HFFc6 (cell line): ENCODE measurements around the gene OR4M1. TPM values are rescaled to one million over a fixed set of nuclear protein-coding genes. Genes with fewer than 3 reads are reported as not detected.
"Not testable (repeated sequence)": the region's sequence is repeated elsewhere in the genome, so short reads cannot be mapped to it uniquely, and the experiment has no call there.

ENCODE experiments used
- DNase-seq: peaks from one replicate; pipeline ENCODE4 v3.0.0-alpha.2; 2018
- H3K27ac Mint-ChIP-seq: 2 replicates; pipeline ENCODE4 v1.8.0; 2020; ENCODE audit warnings: mild to moderate bottlenecking, mixed read lengths
- H3K27me3 Mint-ChIP-seq: 2 replicates; pipeline ENCODE4 v1.8.0; 2021; ENCODE audit warnings: mild to moderate bottlenecking, moderate library complexity, mixed read lengths; ENCODE audit not compliant: insufficient read depth
- H3K36me3 Mint-ChIP-seq: 2 replicates; pipeline ENCODE4 v1.8.0; 2021; ENCODE audit warnings: low read depth, mixed read lengths
- H3K4me1 Mint-ChIP-seq: 2 replicates; pipeline ENCODE4 v1.8.0; 2020; ENCODE audit warnings: low read depth, mixed read lengths
- H3K4me3 Mint-ChIP-seq: 2 replicates; pipeline ENCODE4 v1.8.0; 2020; ENCODE audit warnings: mild to moderate bottlenecking, moderate library complexity, mixed read lengths
- H3K9me3 Mint-ChIP-seq: 2 replicates; pipeline ENCODE4 v1.8.0; 2020; ENCODE audit warnings: mild to moderate bottlenecking, mixed read lengths
- CTCF ChIP-seq: fragments of 200-600 bp; sonication (generic); IDR thresholded peaks from 2 replicates; pipeline ENCODE4 v1.5.0; 2021; ENCODE audit warnings: antibody characterized with exemption, mild to moderate bottlenecking
- total RNA-seq, 6 experiments: library from RNA; stranded (reverse); fragmentation: NEBNext Ultra II Directional; extraction: Animal tissue kit (Norgen Biotek cat#: 25700); gene quantifications; 2 replicates in 1 of 6; 3 replicates in 5 of 6; pipeline ENCODE4 v1.2.3, GENCODE V29; 2021

Gene OR4M1
- total RNA-seq, 6 experiments from 2014 or later = not detected

DNA sequence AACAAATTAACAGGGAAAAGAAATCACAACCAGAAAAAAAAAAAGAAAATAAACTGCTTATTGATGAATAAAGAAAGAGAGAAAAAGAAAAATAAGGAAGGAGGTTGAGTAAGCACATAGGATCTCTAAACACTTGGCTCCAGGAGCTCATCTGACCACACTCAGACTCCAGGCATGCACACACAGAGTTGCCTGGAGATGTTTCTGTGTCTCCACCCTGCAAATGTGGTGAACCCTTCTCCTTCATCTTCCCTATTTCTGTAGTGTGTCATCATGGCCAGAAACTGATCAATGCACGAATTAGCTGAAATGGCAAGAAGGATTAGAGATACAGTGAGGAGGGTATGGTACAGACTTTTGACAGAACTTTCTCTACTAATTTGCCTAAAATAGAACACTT lies 50.5 kb downstream of the OR4M1 start:
- Mint-ChIP-seq H3K9me3 (peaks cover 24% of the 10 kb centered on the region), H3K4me1 (no peaks in the 10 kb centered on the region), H3K36me3 (peaks cover 12% of the 10 kb centered on the region), H3K27ac (no peak overlapping the region), H3K4me3 (no peak overlapping the region), H3K27me3 (no peaks in the 10 kb centered on the region)
- no peak for TF ChIP-seq CTCF
- DNase-seq = peak; percentile 4

GRCh38 chr14:19827626-19828244 lies 54.4 kb downstream of the OR4M1 start:
- not testable (repeated sequence) for DNase-seq, H3K4me3 Mint-ChIP-seq, H3K27ac Mint-ChIP-seq, H3K36me3 Mint-ChIP-seq, H3K27me3 Mint-ChIP-seq, H3K4me1 Mint-ChIP-seq
- peaks cover 15% of the 10 kb centered on the region for H3K9me3 Mint-ChIP-seq

GRCh38 chr14:19828314-19828713 lies 55.0 kb downstream of the OR4M1 start:
- H3K27ac Mint-ChIP-seq = no peak overlapping the region
- no peak for TF ChIP-seq CTCF
- no peaks in the 10 kb centered on the region for H3K27me3 Mint-ChIP-seq
- DNase-seq = no peak
- peaks cover 21% of the 10 kb centered on the region for H3K9me3 Mint-ChIP-seq
- H3K4me3 Mint-ChIP-seq = no peak overlapping the region
- H3K36me3 Mint-ChIP-seq = no peaks in the 10 kb centered on the region; the same call in 1 of the 2 replicates
- no peaks in the 10 kb centered on the region for H3K4me1 Mint-ChIP-seq

Other genes starting within 250 kb of the OR4M1 start
- not detected for gene OR11H2, start 59.6 kb upstream of the OR4M1 start, total RNA-seq
- gene OR4Q3, start 29.9 kb upstream of the OR4M1 start, total RNA-seq = not detected
- gene OR4N2, start 30.3 kb downstream of the OR4M1 start, total RNA-seq = not detected
- gene OR4K2, start 101.6 kb downstream of the OR4M1 start, total RNA-seq = not detected
- gene OR4K5, start 147.1 kb downstream of the OR4M1 start, total RNA-seq = not detected
- gene OR4K1, start 157.4 kb downstream of the OR4M1 start, total RNA-seq = not detected
- gene OR4K15, start 202.1 kb downstream of the OR4M1 start, total RNA-seq = not detected
- gene OR4Q2, start 228.7 kb downstream of the OR4M1 start, total RNA-seq = not detected
- not detected for gene OR4K14, start 245.8 kb downstream of the OR4M1 start, total RNA-seq